Measurements from ENCODE around the gene S100A9. TPM values are rescaled to one million over a fixed set of nuclear protein-coding genes. Genes with fewer than 3 reads are reported as not detected.
"Not testable (repeated sequence)": the region's sequence is repeated elsewhere in the genome, so short reads cannot be mapped to it uniquely, and the experiment has no call there.

Gene S100A9
- polyA plus RNA-seq, 3 donors: 20,498 to 43,602 (median 40,800) TPM

- H3K27ac Mint-ChIP-seq; H4K20me1 ChIP-seq (ENCODE audit: insufficient read depth, low read length); H3K36me3 Mint-ChIP-seq; intact Hi-C loops (cut with micrococcal nuclease); H3K9me3 Mint-ChIP-seq; H2AFZ ChIP-seq (ENCODE audit: insufficient read depth, low read depth, low read length, poor library complexity, severe bottlenecking); H3K4me1 ChIP-seq (ENCODE audit: control insufficient read depth in 1 of 2, insufficient read depth in 2 of 2, low read length in 2 of 2); H3K27ac ChIP-seq (ENCODE audit: low read depth in 1 of 2, low read length in 2 of 2); H3K36me3 ChIP-seq (replicated peaks in 1 of 2; ENCODE audit: control insufficient read depth in 1 of 2, insufficient read depth in 2 of 2, low read length in 2 of 2); DNase-seq; H3K4me3 ChIP-seq (replicated peaks in 1 of 3; ENCODE audit: low read depth in 2 of 3, low read length in 3 of 3); H3K4me2 ChIP-seq (replicated peaks; ENCODE audit: extremely low read depth, low read length, poor library complexity, severe bottlenecking); H3K79me2 ChIP-seq (ENCODE audit: insufficient read depth, low read length); H3K4me3 Mint-ChIP-seq; H3K9ac ChIP-seq (ENCODE audit: insufficient read depth, low read length, poor library complexity, severe bottlenecking); H3K4me1 Mint-ChIP-seq; H3K27me3 ChIP-seq (ENCODE audit: control insufficient read depth in 2 of 2, insufficient read depth in 2 of 2, low read length in 2 of 2); H3K27me3 Mint-ChIP-seq (ENCODE audit: low read depth in 3 of 3); H3K9me3 ChIP-seq (replicated peaks in 1 of 2; ENCODE audit: control insufficient read depth in 1 of 2, insufficient read depth in 1 of 2, low read length in 2 of 2): not testable (repeated sequence)
Measured at GRCh38 chr1:153316013-153316412, 41.6 kb upstream of the S100A9 start.

- H3K4me1 ChIP-seq (ENCODE audit: control insufficient read depth in 1 of 2, insufficient read depth in 2 of 2, low read length in 2 of 2); H4K20me1 ChIP-seq (ENCODE audit: insufficient read depth, low read length); H3K4me1 Mint-ChIP-seq; H3K9me3 ChIP-seq (replicated peaks in 1 of 2; ENCODE audit: control insufficient read depth in 1 of 2, insufficient read depth in 1 of 2, low read length in 2 of 2); H3K27me3 ChIP-seq (ENCODE audit: control insufficient read depth in 2 of 2, insufficient read depth in 2 of 2, low read length in 2 of 2); H3K4me3 Mint-ChIP-seq; H3K27ac Mint-ChIP-seq; H3K4me2 ChIP-seq (replicated peaks; ENCODE audit: extremely low read depth, low read length, poor library complexity, severe bottlenecking); intact Hi-C loops (cut with micrococcal nuclease); H3K4me3 ChIP-seq (replicated peaks in 1 of 3; ENCODE audit: low read depth in 2 of 3, low read length in 3 of 3); H3K36me3 ChIP-seq (replicated peaks in 1 of 2; ENCODE audit: control insufficient read depth in 1 of 2, insufficient read depth in 2 of 2, low read length in 2 of 2); H3K9ac ChIP-seq (ENCODE audit: insufficient read depth, low read length, poor library complexity, severe bottlenecking); H3K27me3 Mint-ChIP-seq (ENCODE audit: low read depth in 3 of 3); H2AFZ ChIP-seq (ENCODE audit: insufficient read depth, low read depth, low read length, poor library complexity, severe bottlenecking); DNase-seq; H3K79me2 ChIP-seq (ENCODE audit: insufficient read depth, low read length); H3K36me3 Mint-ChIP-seq; H3K27ac ChIP-seq (ENCODE audit: low read depth in 1 of 2, low read length in 2 of 2): not testable (repeated sequence)
- 100% methylated on average over 4 of the region's 7 CpGs for WGBS (ENCODE audit: insufficient coverage)
- H3K9me3 Mint-ChIP-seq: peaks cover 0 to 14% (median 3%) of the 10 kb centered on the region in 7 donors
Measured at GRCh38 chr1:153318145-153318544, 39.5 kb upstream of the S100A9 start.

- WGBS (ENCODE audit: insufficient coverage): no CpG with 5 or more reads among the region's 1 CpG
- no peak for DNase-seq
- no peaks in the 10 kb centered on the region for H3K27me3 ChIP-seq (ENCODE audit: control insufficient read depth in 2 of 2, insufficient read depth in 2 of 2, low read length in 2 of 2)
- Mint-ChIP-seq H3K9me3 (peaks cover 4 to 25% (median 15%) of the 10 kb centered on the region in 7 donors), H3K27me3 (ENCODE audit: low read depth in 3 of 3) (peaks cover 3 to 6% (median 4%) of the 10 kb centered on the region in 3 donors), H3K27ac (no peak overlapping the region), H3K36me3 (no peaks in the 10 kb centered on the region), H3K4me1 (peaks cover 7% of the 10 kb centered on the region), H3K4me3 (no peak overlapping the region)
- H3K79me2 ChIP-seq (ENCODE audit: insufficient read depth, low read length): no peaks in the 10 kb centered on the region
- H3K4me3 ChIP-seq (replicated peaks in 1 of 3; ENCODE audit: low read depth in 2 of 3, low read length in 3 of 3): no peak overlapping the region
- H4K20me1 ChIP-seq (ENCODE audit: insufficient read depth, low read length): no peaks in the 10 kb centered on the region
- peaks cover 8 to 10% of the 10 kb centered on the region in 2 donors for H3K9me3 ChIP-seq (replicated peaks in 1 of 2; ENCODE audit: control insufficient read depth in 1 of 2, insufficient read depth in 1 of 2, low read length in 2 of 2)
- no peak overlapping the region for H3K27ac ChIP-seq (ENCODE audit: low read depth in 1 of 2, low read length in 2 of 2)
- intact Hi-C loops (cut with micrococcal nuclease): no loop called here
- H3K4me1 ChIP-seq (ENCODE audit: control insufficient read depth in 1 of 2, insufficient read depth in 2 of 2, low read length in 2 of 2): no peaks in the 10 kb centered on the region
- H2AFZ ChIP-seq (ENCODE audit: insufficient read depth, low read depth, low read length, poor library complexity, severe bottlenecking): no peak overlapping the region
- no peak overlapping the region for H3K4me2 ChIP-seq (replicated peaks; ENCODE audit: extremely low read depth, low read length, poor library complexity, severe bottlenecking)
- no peak overlapping the region for H3K9ac ChIP-seq (ENCODE audit: insufficient read depth, low read length, poor library complexity, severe bottlenecking)
- no peak for TF ChIP-seq CTCF (IDR thresholded peaks at IDR 0.05)
- H3K36me3 ChIP-seq (replicated peaks in 1 of 2; ENCODE audit: control insufficient read depth in 1 of 2, insufficient read depth in 2 of 2, low read length in 2 of 2): no peaks in the 10 kb centered on the region
Measured at GRCh38 chr1:153322568-153322967, 35.1 kb upstream of the S100A9 start.
